HG02571 (cell line): ENCODE measurements around the gene SAMD15.
"Not testable (repeated sequence)": the region's sequence is repeated elsewhere in the genome, so short reads cannot be mapped to it uniquely, and the experiment has no call there.

Experiments
- ATAC-seq: cut with Tn5 transposase; IDR thresholded peaks from one replicate; pipeline ENCODE4 v1.9.1; 2021; ENCODE audit warnings: mild to moderate bottlenecking, moderate library complexity; ENCODE audit not compliant: unreplicated experiment

SAMD15 gene

DNA sequence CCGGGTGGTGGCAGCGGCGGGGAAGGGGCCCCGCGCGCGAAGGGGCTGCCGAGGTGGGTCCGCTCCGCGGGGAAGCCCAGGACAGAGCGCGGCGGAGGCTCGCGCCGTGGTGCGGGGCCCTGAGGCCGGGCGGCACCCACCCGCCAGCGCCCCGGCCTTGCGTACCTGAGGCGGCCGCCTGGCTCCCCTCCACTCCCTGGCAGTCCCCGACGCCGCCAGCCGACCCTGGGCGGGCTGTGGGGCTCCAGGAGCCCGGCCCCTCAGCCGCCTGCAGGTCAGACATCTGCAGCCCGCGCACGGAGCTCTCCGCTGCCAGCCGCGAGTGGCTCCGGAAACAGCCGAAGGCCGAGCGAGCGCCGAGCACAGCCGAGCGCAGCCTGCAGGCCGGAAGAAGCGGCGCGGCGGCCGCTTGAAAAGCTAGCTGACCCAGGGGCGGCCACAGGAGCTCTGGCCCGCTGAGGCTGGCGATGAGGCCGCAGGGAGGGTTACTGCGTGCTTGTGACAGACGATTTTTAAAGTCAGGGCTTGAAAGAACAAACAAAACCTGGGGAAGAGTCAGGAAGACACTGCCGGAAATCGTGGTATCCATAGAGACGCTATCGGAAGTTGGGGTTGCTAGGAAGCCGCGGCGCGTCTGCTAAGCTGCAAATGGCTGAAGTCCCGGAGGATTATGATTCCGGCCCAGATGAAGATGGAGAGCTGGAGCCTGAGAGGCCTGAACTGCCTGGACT is at the start of gene SAMD15, which contains the start of gene TMED8:
TSS of gene SAMD15 (plus strand) at position 609 of the 731 bp plus-strand sequence. CDS start at position 649, 40 bp downstream.
TSS of gene TMED8 (minus strand) at position 324 of the 731 bp plus-strand sequence. CDS start at position 283, 41 bp downstream.
- peak; percentile 86 for ATAC-seq

DNA sequence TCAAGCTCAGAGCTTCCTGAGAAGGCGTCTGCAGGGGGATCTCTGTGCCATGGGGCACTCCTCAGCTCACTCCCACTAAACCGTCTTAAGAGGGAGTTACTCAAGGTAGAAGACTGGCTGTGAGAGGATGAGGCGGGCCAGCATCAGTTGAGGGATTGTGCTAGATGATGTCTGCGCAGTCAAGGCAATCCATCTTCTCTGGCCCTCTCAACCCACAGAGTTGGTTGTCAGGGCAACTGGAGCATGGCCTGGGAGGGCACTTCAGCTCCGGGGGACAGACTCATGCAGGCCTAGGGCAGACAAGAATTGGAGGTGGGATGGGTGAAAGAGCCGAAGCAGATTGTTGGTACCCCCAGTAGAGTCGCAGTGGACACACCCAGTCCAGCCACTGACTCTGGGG is 47.3 kb upstream of the SAMD15 start:
- no peak for ATAC-seq

DNA sequence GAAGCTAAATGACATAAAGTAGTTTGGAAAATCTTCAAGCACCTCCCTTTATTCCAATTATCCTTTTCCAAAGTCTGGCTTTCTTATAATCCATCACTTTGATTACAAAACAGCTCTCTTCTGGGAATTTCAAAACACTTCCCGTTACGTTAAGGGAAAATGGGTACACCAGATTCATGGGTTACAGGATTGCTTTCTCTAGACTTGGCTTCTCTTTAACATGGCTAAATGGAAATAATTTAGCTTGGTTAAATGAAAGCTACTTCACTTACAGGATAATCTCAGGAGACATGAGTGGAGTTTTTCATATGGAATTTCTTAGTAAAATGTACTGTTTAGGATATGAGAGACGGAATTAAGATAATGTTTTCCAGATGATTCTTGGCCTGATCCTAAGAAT is 41.6 kb upstream of the SAMD15 start:
- no peak for ATAC-seq

DNA sequence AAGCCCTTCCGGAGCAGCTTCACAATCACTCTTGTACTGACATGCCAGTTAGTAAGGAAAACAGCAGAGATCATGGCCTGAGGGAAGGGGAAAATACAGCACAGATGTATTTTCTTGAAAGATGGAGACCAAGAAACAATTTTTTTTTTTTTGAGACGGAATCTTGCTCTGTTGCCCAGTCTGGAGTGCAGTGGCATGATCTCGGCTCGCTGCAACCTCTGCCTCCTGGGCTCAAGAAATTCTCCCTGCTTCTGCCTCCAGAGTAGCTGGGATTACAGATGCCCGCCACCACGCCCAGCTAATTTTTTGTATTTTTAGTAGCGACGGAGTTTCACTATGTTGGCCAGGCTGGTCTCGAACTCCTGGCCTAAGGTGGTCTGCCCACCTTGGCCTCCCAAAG is 39.9 kb upstream of the SAMD15 start:
- not testable (repeated sequence) for ATAC-seq

DNA sequence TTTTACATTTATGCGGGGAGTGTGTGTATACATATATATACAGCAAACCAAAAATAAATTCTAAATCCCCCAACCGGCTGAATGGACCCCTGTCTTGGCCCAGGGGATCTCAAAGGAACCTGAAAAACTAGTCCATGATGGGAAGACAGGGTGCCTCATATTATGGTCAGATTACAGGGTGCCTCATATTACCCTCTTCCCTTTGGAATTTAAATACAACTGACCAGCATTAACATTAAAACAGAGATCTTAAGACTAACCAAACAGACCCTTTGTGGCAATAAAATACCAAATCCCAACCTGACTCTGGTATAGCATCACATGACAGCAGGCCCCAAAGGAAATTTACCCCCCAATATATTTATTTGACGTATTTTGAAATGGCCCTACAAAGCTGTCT is 39.3 kb upstream of the SAMD15 start:
- ATAC-seq, result no peak

DNA sequence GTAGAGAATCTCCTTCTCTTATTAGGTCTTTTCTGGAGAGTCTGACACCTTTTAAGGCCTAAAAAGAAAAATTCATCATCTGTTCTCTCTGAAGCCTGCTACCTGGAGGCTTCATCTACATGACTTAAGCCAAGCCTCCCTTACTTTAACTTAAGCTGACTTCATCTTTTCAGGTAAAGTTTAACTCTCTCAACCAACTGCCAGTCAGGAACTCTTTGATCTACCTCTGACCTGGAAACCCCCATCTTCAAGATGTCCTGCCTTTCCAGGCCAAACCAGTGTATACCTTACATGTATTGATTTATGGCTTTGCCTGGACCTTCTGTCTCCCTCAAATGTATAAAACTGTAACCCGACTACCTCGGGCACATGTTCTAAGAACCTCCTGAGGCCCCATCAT is 38.9 kb upstream of the SAMD15 start:
- no peak for ATAC-seq

DNA sequence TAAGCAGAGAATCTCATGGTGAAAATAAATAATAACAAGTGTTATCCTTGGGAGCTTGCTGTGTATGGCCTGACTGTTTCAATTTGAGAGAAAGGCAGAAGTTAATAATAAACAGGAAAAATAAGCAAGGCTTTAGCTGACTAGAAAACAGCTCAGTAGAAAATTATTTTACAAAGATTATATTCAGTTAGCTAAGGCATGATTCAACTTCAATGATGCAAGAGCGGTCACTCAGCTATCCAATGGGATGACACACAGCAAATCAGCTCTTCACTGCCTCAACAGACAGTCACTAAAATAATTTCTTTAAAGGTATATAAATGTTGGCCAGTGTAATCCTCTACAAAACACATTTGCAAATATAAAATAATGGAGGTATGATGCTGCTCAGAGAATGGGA is 37.8 kb upstream of the SAMD15 start:
- ATAC-seq, result no peak

DNA sequence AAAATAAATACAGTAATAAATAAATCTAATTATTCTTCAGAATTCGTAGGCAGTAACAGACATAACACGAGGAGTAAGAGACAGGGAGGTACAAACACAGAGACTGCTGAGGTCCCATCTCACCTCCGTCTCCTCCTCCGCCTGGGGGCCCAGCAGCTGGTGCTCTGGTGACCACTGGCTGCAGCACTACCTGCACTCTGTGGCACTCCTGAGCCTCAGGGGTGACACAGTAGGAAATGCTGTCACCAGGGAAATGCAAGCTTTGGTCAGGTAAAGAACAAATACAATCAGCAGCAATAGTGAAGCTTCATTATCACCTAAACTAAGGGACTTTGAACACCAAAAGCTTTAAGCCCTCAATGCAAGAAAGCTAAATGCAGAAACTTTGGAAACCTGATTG is 36.8 kb upstream of the SAMD15 start:
- no peak for ATAC-seq

DNA sequence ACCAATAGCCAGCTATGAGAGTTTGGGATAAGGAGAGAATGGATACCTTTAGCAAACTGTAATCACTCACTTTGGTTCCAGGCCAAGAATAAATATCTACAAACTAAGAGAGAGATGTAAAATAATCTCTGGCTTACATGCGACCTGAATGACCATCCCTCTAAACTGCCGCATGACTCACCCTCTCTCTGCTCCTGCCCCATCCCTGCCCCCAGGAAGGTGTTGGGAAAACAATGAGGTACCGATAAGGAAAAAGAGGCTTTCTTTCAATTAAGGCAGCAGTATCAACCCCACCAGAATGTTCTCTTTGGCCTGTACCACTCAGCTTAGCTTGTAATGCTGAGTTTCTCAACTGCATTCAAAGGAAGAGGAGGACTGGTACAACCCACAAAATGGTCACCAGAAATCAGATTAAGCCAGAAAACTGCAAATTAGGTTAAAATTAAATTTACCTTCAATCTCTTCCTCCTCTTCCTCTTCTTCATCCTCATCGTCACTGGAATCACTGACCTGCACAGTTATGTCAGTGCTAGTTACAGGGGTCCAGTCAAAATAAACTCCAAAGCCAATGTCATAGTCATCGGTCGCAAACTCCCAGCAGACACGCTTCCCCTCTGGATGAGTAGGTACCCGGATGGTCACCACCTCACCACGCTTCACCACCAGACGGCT is 34.3 kb upstream of the SAMD15 start:
- ATAC-seq, result no peak

DNA sequence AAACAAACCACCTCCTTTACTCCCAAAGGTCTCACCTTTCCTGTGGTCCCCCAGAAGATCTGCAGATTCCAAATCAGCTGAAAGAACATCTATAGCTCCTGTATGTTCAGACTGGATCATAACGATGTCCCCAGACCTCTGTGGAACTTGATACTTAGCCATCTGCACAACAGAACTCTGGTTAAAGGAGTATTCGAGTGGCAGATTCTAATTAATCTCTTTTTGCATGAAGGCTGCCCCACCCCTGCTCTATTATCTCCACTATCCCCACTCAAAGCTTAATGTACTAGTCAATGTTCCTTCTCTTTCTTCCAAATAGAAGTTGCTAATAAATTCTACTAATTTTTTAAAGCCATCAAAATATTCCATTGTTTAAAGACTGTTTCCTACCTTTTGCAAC is 33.5 kb upstream of the SAMD15 start:
- no peak for ATAC-seq

DNA sequence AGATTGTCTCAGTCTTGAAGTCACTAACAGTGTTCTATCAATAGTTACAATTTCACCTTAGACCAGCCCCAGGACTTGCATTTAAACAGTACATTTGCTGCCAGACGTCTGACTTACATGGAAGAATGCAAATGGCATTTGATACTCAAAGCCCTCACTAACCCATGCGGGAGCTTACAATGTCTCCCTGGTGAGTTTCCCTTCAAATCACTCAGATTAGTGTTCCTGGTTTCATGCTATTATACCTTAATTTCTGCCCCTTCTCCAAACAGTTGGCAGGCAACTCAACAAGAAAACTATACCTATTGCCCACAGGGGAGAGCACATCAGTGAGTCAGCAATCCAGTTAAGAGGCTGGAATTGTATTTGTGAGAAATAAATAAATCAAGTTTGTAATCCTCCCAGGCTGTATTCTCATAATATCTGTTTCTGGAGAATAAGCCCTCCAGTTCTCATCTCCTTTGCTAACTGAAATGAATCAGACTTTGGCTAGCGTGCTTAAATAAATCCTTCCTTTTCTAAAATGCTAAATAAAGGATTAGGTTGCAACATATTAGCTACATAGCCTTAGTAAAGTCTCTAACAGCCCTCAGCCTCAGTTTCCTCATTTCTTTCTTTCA is 32.7 kb upstream of the SAMD15 start:
- no peak for ATAC-seq

DNA sequence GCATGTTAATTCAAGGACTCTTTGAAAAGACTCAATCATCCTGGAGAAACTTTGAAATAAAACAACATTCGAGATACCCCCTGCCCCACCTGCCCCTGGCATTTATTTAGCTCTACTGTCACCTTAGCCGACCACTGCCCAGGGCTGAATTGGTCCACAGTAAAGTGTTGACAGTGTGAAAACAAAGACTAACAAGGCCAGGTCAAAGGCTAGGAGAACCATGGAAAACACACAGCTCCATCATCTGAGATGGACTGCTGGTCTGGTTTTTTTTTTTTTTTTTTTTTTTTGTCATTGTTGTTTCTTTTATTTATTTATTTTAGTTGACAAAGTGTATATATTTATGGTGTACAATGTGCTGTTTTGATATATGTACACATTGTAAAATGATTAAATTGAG is 30.7 kb upstream of the SAMD15 start:
- ATAC-seq, result no peak

DNA sequence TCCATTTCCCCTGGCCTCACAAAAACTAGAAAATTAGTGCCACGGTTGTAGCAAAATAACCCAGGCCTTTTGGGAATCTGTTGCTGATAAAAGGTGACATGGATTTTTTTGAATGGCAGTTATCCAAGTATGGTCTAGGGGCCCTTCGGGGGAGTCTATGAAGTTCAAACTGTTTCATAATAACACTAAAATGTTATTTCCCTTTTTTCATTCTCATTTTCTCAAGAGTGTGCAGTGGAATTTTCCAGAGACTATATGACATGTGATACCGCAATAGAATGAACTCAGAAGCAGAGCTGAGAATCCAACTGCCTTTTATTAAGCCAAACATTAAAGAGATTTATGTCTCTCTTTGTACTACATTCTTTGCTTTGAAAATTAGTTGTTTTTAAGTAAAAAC is 29.4 kb upstream of the SAMD15 start:
- ATAC-seq, result no peak

DNA sequence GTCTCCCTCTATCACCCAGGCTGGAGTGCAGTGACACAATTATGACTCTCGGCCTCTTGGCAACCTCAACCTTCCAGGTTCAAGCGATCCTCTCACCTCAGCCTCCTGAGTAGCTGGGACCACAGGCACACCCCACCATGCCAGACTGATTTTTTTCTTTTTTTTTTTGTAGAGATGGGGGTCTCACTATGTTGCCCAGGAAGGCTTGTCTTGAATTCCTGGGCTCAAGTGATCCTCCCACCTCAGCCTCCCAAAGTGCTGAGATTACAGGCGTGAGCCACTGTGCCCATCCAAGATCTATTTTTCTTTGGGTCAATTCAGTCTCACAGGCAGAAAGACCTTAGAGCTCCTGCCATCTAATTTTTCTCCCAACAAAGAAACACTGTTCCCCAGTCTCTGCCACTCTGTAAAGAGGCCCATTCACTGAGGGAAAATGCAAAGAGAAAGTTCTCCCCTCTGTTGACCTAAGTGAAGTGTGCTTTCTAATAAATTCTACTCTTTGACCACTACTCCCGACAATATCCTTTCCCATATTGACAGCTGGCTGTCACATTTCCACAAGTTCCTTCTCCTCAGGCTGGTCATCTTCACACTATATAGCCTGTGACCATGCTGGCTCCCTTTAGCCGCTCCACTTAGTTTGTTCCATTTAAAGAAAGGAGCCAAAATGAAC is 23.6 kb upstream of the SAMD15 start:
- ATAC-seq, result no peak

DNA sequence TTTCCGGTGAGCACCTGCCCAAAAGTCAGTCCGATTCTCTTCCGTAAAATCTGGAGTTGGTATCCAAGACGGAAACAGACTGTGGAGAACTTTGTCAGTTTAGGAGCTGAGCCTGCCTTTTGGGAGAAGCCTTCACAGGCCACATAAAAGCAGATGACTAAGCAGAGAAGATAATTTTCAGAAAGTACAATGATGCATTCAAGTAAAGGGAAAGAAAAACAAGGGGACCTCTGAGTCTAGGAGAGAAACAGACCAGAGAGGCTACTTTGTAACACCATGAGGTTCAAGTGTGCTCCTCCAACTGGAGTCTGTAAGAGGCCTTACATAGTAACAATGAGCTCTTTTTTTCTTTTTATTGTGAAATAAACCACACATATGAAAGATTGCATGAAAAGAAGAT is 21.4 kb upstream of the SAMD15 start:
- ATAC-seq, result no peak

DNA sequence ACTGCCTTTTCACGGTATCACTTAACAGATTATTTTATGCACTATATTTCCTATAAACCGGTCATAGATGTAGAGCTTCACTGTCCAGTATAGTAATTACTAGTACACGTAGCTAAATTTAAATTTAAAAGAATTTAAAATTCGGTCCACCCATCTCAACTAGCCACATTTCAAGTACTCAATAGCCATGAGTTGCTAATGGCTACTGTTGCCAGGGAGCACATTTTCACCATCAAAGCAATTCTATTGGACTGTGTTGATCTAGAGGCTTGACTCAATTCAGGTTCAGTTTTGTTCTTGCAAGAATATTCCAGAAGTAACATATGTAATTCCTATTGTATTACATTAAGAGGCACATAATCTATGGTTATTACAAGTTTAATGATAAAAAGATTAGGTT is 20.3 kb upstream of the SAMD15 start:
- no peak for ATAC-seq

DNA sequence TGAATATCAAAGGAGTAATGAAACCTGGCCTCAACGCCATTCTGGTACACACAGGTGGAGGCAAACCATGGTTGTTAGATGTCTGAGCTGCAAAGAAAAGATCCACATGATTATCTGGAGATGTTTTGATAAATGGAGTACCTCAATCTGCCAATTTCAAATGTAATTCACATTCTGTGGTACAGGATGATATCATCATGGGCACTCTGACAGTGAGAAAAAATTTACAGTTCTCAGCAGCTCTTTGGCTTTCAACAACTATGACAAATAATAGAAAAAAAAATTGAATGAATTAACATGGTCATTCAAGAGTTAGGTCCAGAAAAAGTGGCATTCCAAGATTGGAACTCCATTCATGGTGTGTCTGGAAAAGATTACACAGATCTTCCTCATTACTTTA is 17.6 kb upstream of the SAMD15 start:
- ATAC-seq, result no peak

DNA sequence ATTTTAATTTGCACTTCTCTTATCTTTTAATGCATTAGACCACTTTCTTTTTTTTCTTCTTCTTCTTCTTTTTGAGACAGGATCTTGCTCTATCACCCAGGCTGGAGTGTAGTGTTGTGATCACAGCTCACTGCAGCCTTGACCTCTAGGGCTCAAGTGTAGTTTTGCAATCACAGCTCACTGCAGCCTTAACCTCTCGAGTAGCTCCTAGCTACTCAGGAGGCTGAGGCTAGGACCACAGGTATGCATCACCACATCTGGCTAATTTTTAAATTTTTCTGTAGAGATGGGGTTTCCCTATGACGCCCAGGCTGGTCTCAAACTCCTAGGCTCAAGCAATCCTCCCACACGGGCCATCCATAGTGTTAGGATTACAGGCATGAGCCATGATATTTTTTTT is 13.0 kb upstream of the SAMD15 start:
- ATAC-seq, result no peak

DNA sequence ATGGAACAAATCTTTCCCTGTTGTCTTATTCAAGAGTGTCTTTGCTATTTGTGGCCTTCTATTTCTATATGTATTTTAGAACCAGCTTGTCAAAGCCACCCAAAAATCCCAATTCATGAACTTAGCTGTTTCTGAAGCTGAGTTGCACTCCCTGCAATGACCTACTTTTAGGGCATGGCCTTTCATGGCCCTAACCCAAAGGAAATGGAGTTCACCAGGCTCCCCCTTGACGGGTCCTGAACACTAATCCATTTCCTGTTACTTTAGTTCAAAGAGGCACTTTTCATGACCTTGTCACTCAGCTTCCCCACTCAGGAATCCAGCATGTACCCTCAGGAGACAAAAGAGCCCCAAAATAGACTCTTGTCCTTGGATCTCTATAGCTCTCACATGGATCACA is 7.9 kb upstream of the SAMD15 start:
- ATAC-seq, result no peak

DNA sequence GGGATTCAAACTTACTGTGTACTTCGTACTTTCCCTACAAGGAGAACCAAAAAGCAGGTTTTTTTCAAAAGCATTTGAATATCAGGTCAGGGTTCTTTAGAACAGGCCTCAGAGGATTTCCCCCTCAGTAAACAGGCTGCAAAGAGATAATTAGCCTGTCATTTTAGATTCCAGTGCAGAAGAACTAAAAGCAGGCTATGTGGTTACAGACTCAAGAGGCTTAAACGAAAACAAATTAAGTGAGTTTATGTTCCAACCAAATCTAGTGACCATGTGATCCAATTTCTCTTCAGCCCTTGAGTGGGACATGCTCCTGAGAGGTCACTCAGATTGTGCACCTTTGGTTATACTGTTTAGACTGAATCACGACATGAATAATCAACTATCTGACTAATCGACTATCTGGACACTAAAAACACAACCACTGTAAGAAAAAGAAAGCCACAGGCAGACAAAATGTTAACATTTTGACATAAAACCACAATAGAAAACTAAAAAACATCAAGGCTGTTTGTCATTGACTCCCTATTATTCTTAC is 4.8 kb upstream of the SAMD15 start:
- peak; percentile 33 for ATAC-seq
